ENCODE measurements around the gene ADGRL4.

Gene ADGRL4

DNA sequence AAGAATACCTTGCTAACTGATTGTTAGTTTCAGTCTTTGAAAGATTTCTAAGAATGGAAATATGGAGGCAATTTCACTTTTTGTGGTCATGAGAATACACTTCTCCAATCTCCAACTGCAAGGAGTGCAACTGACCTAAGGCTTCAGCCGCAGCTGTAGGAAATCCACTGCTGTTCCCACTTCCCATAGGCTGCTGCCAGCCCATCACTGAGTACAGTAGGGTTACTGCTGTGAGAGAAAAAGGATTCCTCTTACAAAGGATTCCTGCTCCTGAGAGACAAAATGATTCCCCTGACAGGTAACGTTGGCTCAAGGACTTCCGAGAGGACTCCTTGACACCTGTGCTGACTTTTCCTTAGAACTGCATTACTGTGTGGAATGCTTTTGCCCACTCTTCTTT lies 87.4 kb downstream of the ADGRL4 start:
- no peak overlapping the region for H3K27ac ChIP-seq
- TF ChIP-seq ZFX (IDR thresholded peaks at IDR 0.05): no peak
- TF ChIP-seq, protein P1, sequence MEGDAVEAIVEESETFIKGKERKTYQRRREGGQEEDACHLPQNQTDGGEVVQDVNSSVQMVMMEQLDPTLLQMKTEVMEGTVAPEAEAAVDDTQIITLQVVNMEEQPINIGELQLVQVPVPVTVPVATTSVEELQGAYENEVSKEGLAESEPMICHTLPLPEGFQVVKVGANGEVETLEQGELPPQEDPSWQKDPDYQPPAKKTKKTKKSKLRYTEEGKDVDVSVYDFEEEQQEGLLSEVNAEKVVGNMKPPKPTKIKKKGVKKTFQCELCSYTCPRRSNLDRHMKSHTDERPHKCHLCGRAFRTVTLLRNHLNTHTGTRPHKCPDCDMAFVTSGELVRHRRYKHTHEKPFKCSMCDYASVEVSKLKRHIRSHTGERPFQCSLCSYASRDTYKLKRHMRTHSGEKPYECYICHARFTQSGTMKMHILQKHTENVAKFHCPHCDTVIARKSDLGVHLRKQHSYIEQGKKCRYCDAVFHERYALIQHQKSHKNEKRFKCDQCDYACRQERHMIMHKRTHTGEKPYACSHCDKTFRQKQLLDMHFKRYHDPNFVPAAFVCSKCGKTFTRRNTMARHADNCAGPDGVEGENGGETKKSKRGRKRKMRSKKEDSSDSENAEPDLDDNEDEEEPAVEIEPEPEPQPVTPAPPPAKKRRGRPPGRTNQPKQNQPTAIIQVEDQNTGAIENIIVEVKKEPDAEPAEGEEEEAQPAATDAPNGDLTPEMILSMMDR (conservative IDR thresholded peaks at IDR 0.05): no peak

- TF ChIP-seq, protein P1 (conservative IDR thresholded peaks at IDR 0.05): no peak
- TF ChIP-seq ZFX (IDR thresholded peaks at IDR 0.05): no peak
- no peak overlapping the region for H3K27ac ChIP-seq
Observed at GRCh38 chr1:78918157-78918556, 88.4 kb downstream of the ADGRL4 start.

GRCh38 chr1:78916986-78917385 lies 89.5 kb downstream of the ADGRL4 start:
- H3K27ac ChIP-seq: no peak overlapping the region
- no peak for TF ChIP-seq ZFX (IDR thresholded peaks at IDR 0.05)
- TF ChIP-seq, protein P1 (conservative IDR thresholded peaks at IDR 0.05): no peak

GRCh38 chr1:78913950-78914349 lies 92.6 kb downstream of the ADGRL4 start:
- H3K27ac ChIP-seq: no peak overlapping the region
- TF ChIP-seq ZFX (IDR thresholded peaks at IDR 0.05): no peak

DNA sequence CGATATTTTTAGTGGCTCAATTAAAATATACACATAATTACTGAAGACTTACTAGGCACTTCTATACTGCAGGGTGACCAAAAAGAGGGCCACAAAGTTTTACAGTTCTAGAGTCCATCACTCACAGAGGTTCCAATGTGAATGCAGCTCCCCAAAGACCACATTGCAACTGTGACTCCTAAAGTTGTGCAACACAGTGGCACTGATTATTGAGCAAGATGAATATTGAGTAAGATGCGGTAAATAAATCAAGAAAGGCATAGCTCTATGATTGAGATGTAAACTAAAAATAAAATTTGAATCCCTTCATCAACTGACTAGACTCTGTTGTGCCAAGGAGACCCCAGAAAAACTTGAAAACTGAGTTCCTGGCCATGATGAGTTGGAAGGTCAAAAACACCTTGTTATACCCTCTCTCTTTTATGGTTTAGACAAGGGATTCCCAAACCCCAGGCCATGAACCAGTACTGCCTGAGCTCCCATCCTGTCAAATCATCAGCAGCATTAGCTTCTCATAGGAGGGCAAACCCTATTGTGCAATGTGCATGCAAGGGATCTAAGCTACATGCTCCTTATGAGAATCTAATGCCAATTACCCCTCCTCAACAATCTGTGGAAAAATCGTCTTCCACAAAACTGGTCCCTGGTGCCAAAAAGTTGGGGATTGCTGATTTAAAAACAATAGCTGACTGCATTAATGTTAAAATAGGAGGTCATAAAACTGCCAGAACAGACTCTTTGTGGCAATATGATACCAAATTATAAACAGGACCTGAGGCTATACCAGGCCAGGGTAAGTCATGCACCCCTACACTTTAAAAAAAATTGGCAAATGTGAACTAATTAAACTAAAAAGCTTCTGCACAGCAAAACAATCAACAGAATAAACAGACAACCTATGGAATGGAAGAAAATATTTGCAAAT lies 94.3 kb downstream of the ADGRL4 start:
- TF ChIP-seq, protein P1 (conservative IDR thresholded peaks at IDR 0.05): no peak
- TF ChIP-seq ZFX (IDR thresholded peaks at IDR 0.05): no peak

GRCh38 chr1:78902641-78903040 lies 103.9 kb downstream of the ADGRL4 start:
- H3K27ac ChIP-seq: no peak overlapping the region
- no peak for TF ChIP-seq ZFX (IDR thresholded peaks at IDR 0.05)

More for the DNA sequence above, 94.3 kb downstream of the ADGRL4 start:
- H3K27ac ChIP-seq: no peak overlapping the region

DNA sequence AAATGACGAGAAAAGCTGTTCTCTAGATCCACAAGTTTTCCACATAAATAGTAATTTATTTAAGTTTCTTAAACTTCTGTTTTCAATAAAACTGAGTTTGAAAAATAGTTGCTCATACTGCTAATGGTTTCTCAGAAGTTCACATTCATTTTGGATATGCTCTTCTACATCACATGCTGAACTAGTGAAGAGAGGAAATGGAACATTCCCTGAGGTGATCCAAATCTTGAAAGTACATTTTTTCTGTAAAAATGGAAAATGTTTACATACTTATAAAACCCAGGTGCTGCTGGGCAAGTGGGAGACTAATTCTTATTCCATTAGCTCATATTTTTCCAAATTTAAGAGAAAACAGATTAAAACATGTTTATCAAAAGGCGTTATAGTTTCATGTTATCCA lies 111.7 kb downstream of the ADGRL4 start:
- H3K27ac ChIP-seq: no peak overlapping the region
- TF ChIP-seq, protein P1 (conservative IDR thresholded peaks at IDR 0.05): no peak
- TF ChIP-seq ZFX (IDR thresholded peaks at IDR 0.05): no peak

DNA sequence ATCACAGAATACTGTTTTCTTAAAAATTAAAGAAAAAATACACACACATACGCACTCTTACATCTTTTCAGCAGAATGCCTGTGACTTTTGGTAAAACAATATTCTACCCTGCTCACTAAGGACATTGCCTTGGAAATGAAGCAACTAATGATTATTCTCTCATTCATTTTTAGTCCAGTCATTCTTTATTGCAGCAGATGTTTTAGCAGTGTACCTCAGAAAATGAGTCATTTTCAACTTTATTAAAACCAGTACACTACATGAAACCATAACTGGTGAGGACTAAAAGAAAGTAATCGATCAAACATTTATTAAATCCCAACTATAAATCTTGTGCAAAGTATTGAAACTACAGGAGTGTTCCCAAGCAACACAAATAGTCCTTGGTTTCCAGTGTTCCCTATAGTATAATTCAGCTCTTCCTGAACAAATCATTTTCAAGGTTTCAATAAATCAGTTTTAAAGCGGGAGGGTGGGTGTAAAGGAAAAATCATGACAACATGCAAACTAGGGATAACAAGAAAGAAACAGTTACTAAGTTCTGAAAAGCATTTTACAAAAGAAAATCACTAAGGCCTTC lies 114.2 kb downstream of the ADGRL4 start:
- H3K27ac ChIP-seq: no peak overlapping the region
- no peak for TF ChIP-seq ZFX (IDR thresholded peaks at IDR 0.05)
- TF ChIP-seq, protein P1 (conservative IDR thresholded peaks at IDR 0.05): no peak

All from C4-2B (cell line).